ELF-1 (cell line): Measurements from ENCODE around the gene STXBP2.

ENCODE experiments used
- DNase-seq: peaks from one replicate; pipeline ENCODE4 v3.0.0-alpha.2; 2016; ENCODE audit warnings: low read depth, low spot score

Gene STXBP2

DNA sequence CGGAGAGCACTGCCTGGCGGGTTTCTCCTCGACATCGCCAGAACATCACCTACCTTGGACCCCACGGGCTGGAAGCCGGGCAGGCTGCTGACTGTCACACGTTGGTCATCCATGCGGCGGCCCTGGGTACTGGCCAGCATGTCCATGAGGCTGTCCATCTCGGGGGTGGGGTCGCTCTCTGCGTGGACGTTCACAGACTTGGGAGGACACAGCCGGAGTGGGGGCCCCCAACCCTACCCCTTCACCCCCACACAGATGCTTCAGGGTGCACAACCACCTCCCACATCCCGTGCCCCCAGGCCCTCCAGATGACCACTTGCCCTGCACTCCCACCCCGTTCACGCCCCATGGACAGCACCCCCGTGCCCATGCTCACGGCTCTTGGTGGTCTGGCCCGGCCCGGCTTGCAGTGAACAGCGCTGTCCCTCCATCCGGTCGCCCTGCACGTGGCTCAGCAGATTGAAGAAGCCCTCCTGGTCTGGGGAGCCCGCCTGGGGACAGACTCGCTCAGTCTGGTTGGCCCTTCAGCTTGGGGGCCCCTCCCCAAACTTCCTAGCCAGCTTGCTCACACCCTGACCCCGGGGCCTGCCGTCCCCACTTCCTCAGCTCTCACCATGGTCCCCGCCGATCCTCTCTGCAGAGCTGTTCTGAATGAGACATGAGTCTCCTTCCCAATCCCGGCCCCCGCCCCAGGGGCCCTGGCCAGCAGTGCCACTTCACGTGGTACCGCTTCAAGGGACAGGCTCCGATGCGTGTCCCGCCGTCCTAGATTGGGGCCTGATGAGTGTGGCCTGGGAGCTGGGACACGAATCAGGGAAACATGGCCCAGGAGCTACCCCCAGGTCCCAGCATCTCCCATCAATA, 4.3 kb upstream of the STXBP2 start:
- DNase-seq = no peak

DNA sequence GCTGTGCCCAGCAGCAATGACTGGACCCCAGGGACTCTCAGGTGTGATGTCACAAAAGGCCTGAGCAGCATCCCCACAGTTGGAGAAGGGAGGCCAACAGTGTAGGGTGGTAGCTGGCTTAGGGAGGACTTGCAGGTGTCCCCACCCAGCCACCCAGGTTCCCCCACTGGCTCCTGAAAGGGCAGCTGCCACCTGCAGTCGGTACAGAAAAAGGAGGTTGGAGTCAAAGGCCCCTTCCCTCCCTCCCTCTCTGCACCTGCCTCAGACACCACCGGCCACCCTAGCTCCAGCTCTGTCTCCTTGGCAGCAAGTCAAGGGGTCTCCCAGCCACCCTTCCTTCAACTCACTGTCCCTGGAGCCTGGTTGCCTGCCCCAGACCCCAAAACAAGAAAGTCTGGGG, 3.2 kb upstream of the STXBP2 start, which contains the start of gene PCP2:
Gene PCP2 (minus strand): TSS at position 22 of the 400 bp plus-strand sequence. CDS start 262 bp downstream, outside the sequence.
- no peak for DNase-seq

DNA sequence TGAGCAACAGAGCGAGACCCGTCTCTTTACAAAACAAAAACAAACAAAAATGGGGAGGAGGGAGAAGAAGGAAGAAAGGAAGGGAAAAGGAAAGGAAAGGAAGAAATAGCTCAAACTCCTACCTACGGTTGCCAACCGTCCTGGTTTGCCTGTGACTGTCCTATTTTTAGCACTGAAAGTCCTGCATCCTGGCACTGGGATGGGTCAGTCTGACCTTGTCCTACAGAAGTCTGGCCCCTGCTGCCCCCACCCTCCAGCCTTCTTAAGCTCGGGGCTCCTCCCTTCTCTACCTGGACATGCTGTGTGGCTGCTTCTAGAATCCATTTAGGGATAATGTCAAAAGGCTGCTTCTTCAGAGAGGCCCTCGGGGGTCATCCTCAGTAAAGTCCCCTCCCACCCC, 1.2 kb upstream of the STXBP2 start:
- DNase-seq = no peak

DNA sequence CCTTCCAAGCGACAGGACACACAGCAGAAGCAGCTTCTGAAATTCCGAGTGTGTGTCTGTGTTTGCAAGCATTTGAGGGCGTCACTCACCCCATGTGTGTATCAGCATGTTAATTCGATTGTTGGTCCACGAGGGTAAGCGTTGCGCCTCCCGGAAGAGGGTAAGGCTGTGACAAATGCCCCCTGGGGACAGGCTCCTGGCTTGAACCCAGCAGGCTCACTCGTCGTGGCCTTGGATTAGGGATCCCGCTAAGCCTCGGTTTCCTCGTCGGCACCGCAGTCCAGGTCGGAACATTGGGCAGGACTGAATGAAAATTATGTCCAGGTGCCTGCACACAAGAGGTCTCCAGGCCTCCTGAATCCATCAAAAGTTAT, 606 bp upstream of the STXBP2 start:
- no peak for DNase-seq

DNA sequence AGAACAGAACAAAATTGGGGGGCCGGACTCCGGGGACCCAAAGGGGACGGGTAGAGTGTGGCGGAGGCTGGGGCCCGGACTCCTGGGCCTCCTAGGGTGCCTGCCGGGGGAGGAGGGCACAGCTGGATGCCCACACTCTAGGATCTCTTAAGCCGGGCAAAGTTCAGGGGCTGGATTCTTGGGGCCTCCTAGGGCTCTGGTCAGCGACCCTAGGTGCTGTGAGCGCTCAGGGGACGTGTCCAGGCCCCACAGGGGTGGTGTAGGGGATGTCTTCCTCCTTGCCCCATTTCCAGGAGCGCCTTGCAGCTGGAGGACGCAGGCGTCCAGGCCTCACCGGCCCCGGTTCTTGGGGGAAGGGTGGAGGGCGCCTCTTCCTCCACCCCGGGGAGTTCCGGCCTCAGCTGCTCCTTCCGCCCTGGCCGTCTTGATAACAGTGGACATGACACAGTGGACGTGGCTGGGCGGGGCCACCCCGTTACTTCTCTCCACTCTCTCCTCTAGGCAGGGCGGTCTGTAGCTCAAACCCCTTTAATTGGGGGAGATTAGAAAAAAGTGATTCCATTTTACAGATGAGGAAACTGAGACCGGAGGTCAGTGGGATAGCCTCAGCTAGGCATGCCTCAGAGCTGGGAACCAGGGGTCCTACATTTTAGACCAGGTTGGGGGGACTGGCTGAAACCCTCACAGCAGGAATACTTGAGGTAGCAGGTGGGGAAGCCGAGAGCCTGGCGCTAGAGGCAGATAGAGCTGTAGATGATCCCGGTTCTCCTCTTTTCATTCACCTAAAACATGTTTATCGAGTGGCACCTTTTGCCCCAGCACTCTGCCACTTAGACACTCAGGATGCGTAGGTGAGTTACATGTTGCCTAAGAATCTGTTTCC, 705 bp downstream of the STXBP2 start:
- peak; percentile 22 for DNase-seq

DNA sequence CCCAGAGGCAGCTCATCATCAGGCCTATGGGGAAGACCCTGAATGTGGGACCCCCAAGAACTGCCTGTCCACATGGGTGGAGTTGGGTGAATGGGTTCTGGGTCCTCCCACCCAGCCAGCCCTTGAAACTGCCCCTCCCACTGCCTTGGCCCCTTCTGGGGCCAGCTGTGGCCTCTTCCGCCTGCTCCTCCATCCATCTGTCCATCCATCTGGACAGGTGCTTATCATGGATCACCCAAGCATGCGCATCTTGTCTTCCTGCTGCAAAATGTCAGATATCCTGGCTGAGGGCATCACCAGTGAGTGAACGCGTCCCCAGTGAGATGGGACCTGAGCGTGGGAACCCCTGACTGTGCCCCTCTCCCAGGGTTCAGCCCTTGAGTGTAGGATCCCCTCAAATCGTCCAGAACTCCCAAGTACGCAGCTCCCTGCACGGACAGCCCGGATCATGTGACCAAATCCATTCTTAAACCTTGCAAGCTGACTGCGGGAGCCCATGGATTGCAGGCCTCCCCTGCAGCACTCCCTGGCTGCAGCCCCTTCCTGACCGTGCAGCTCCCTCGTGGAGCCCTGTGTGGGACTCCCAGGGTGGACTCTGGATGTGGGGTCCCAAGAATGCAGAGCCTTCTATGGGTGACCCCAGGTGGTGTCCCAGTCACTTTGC, 2.0 kb downstream of the STXBP2 start:
- DNase-seq = no peak

DNA sequence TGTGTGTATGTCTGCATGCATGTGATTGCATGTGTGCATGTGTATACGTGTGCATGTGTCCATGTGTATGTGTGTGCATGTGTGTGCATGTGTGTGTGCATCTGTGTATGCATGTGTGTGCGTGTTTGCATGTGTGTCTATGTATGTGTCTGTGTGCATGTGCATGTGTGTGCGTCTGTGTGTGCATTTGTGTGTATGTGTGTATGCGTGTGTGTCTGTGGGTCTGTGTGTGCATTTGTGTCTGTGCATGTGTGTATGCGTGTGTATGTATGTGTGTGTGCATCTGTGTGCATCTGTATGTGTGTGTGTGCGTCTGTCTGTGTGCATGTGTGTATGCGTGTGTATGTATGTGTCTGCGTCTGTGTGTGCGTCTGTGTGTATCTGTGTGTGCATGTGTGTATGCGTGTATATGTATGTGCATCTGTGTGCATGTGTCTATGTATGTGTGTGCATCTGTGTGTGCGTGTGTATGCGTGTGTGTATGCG, 3.0 kb downstream of the STXBP2 start:
- no peak for DNase-seq

DNA sequence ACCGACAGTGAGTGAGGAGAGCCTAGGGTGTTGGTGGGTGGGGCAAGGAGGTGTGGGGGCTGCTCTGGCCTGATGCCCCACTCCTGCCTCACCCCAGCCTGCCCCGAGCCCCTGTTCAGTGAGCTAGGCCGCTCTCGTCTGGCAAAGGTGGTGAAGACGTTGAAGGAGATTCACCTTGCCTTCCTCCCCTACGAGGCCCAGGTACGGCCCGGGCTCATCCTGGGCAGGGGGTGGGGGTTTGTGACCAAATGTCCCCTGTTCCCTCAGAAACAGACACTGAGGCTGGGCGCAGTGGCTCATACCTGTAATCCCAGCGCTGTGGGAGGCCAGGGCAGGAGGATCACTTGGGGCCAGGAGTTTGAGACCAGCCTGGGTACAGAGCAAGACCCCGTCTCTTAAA, 3.9 kb downstream of the STXBP2 start:
- no peak for DNase-seq

DNA sequence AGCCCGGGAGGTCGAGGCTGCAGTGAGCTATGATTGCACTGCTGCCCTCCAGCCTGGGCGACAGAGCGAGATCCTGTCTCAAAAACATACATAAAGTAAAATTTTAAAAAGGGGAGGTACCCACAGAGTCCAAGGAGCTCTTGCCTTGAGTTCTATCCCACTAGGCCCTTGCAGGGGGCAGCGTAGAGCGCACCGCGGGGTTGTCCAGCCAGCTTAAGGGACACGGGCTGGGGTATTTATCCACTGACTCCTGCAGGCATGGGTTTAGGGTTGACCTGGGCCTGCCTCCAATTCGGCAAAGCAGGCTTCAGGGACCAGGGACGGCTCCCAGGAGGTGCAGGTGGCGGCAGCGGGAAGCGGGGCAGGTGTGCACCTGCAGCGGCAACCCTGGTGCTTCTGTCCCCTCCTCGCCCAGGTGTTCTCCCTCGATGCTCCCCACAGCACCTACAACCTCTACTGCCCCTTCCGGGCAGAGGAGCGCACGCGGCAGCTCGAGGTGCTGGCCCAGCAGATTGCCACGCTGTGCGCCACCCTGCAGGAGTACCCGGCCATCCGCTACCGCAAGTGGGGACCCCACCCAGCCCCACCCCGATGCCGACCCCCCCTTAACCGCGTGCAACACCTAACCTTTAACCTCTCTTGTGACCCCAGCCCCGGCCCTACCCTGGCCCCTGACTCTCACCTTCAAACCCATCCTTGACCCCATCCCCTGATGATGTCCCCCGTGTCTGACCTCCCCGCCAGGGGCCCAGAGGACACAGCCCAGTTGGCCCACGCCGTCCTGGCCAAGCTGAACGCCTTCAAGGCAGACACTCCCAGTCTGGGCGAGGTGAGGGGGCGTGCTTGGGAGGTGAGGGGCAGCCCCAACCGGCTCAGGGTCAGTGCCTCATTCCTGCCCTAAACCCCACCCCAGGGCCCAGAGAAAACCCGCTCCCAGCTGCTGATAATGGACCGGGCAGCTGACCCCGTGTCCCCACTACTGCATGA, 4.7 kb downstream of the STXBP2 start:
- no peak for DNase-seq

DNA sequence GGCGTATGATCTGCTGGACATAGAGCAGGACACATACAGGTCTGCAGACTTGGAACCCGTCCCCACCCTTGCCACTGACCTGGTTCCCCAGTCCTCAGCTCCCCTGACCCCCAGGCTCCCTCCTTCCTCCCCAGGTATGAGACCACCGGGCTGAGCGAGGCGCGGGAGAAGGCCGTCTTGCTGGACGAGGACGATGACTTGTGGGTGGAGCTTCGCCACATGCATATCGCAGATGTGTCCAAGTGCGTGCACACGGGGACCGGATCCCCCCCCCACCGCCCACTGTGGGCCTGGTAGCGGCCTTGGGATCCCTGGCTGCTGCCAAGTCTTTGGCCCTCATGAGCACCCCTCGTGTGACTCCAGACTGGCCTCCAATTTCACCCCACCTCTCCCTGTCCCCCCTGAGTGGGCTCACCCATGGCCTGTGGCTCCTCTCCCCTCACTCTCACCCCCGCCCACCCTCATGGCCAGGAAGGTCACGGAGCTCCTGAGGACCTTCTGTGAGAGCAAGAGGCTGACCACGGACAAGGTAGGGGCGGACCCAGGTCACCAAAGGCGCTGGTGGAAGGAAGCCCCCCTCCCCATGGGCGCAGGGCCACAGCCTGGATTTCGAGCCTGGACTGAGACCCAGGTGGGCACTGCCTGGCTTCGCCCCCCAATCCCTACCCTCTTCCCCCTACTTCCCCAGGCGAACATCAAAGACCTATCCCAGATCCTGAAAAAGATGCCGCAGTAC, 5.6 kb downstream of the STXBP2 start:
- DNase-seq = no peak

DNA sequence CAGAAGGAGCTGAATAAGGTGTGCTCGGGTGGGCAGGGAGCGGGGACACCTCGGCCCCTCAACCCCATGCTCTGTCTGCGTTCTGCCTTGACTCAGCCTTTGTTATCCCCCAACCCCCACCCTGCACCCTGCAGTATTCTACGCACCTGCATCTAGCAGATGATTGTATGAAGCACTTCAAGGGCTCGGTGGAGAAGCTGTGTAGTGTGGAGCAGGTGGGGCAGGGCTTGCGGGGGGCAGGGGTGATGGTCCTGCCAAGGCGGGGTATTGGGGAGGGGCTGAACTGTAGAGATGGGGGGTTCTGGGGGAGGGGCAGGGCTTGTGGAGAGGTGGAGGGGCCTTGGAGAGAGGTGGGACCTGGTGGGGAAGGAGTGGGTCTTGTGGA, 6.1 kb downstream of the STXBP2 start:
- DNase-seq = no peak

DNA sequence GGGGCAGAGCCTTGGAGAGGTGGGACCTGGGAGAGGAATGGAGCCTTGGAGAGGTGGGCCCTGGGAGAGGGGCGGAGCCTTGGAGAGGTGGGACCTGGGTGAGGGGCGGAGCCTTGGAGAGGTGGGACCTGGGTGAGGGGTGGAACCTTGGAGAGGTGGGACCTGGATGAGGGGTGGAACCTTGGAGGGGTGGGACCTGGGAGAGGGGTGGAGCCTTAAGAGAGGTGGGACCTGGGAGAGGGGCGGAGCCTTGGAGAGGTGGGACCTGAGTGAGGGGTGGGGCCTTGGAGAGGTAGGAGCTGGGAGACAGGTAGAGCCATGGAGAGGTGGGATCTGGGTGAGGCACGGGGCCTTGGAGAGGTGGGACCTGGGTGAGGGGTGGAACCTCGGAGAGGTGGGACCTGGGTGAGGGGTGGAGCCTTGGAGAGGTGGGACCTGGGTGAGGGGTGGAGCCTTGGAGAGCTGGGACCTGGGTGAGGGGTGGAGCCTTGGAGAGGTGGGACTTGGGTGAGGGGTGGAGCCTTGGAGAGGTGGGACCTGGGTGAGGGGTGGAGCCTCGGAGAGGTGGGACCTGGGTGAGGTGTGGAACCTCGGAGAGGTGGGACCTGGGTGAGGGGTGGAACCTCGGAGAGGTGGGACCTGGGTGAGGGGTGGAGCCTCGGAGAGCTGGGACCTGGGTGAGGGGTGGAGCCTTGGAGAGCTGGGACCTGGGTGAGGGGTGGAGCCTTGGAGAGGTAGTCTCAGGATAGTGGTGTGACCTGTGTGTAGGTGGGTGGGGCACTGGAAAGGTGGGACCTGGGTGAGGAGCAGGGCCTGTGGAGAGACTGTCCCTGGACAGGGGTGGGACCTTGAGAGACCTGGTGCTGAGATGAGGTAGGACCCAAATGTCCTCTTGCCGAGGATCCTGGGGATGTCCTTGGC, 7.0 kb downstream of the STXBP2 start:
- peak; percentile 81 for DNase-seq

DNA sequence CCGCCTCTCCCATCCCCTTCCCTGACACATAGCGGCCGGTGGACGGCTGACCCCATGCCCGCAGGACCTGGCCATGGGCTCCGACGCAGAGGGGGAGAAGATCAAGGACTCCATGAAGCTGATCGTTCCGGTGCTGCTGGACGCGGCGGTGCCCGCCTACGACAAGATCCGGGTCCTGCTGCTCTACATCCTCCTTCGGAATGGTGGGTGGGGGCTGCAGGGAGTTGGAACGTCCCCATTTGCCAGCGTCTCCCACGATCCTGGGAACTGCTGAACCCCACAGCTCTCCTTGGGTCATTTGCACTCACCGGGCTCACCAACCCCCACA, 7.6 kb downstream of the STXBP2 start:
- no peak for DNase-seq

DNA sequence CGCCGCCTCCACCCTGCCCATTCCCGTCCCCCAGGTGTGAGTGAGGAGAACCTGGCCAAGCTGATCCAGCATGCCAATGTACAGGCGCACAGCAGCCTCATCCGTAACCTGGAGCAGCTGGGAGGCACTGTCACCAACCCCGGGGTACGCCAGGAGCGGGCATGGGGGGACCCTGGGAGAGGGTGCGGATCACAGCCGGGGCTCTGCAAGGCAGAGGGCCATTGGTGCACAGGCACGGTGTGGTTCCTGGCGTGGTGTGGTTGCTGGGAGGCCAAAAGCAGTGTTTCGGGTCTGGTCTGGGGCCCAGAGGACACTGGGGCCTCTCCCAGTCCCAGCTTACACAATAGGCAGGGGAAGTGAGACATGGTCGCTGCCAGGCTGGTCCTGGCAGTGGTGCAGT, 8.3 kb downstream of the STXBP2 start:
- no peak for DNase-seq

DNA sequence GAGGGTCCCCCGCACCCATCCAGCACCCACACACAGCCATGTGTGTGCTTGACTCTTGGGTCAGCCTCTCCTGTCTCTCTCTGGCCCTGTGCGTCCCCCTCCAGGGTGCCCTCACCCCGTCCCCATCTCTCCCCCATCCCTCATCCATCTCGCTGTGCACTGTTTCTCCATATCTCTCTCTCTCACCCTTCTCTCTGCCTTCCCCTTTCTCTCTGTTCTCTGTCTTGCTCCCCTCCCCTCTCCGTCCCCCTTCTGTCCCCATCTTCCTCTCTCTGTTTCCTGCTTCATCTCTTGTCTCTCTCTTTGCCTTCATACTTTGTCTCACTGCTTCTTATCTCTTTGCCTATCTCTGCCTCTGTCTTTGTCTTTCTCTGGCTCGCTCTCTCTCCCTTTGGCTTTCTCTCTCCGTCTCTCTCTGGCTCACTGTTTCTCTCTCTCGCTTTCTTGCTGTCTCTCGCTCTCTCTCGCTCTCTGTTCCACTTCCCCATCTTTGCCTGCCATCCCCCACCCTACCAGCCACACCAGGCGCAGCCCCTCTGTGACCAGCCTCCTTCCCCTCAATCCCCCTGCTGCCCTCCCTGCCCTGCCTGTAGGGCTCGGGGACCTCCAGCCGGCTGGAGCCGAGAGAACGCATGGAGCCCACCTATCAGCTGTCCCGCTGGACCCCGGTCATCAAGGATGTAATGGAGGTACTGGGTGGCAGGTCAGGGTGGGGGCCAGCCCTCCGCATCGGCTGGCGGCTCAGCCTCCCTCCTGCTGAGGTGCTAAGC, 8.9 kb downstream of the STXBP2 start:
- no peak for DNase-seq

DNA sequence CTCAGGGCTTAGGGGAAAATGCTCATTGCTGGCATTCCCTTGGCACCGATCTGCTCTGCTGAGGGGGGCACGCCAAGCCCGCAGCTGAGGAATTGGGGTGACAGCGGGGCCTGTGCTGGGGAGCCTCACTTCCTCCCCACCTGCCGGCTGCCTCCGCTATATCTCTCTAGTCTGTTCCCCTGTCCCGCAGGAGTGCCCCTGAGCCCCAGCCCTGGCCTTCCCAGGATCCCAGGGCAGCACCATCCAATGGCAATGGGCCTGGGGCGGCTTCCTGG, 9.5 kb downstream of the STXBP2 start:
- no peak for DNase-seq

DNA sequence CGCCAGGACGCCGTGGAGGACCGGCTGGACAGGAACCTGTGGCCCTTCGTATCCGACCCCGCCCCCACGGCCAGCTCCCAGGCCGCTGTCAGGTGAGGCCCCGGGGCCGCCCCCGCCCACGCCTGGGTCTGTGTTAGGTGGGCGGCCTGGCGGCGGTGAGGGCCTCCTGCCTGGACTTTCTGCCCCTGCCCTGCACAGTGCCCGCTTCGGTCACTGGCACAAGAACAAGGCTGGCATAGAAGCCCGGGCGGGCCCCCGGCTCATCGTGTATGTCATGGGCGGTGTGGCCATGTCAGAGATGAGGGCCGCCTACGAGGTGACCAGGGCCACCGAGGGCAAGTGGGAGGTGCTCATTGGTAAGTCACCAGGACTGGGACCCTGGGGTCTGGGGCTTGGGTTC, 10.2 kb downstream of the STXBP2 start:
- no peak for DNase-seq

DNA sequence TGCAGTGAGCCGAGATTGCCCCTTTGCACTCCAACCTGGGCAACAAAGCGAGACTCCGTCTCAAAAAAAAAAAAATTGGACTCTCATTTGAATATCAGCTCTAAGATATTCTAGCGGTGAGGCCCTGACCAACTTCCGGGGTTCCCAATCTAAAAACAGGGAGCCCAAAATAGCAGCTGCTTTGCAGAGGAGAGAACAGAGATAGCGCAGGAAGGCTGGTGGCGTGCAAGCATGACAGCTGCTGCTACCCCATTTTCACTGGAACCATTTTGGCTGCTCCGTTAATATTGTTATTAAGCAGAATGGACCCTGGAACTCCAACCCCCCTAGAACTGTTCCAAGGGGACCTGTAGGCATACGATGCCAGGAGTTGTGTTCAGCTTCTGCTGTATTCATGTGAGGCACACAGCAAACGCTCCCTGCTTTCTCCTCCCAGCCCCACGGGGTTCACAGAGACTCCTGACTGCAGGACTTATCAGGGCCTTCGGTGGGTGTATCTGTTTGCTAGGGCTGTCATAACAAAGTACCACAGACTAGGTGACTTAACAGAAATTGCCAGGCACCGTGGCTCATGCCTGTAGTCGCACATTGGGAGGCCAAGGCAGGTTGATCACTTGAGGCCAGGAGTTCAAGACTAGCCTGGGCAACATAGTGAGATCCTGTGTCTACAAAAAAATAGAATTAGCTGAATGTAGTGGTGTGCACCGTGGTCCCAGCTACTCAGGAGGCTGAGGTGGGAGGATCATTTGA, 11.5 kb downstream of the STXBP2 start:
- no peak for DNase-seq
